HG03575 (cell line): ENCODE measurements around the gene CAMTA1.

ENCODE experiments used
- ATAC-seq: cut with Tn5 transposase; IDR thresholded peaks from one replicate; pipeline ENCODE4 v1.9.1; 2021; ENCODE audit not compliant: unreplicated experiment, insufficient number of reproducible peaks, low FRiP score; ENCODE audit errors: extremely low read depth

Gene CAMTA1

DNA sequence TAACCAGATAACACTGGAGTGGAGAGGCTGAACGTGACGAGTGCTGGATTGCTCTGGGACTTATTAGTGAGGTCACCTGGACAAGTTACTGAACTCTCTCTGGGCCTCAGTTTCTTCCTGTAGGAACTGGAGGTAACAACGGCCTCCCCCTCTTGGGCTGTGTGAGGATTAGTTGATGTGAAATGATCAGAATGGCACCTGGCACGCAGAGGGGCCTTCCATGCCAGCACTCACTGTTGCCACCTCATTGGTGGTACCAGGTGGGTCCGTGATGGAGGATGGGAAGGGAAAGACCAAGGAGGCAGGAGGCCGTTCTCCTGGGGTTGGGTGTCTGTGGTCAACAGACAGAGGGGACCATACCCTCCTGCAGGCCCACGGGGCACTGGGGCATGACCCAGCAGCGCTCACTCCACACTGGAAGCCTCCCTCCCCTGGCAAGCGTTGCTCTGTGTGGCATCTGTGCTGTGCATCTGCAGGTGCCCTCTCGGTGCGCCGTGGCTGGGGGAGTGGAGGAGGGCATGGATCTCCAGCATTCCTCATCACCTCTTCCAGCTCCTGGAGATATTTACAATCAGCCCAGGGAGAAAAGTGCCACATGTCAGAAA, 636.3 kb downstream of the CAMTA1 start:
- ATAC-seq, result no peak

GRCh38 chr1:7422081-7422480, 636.8 kb downstream of the CAMTA1 start:
- no peak for ATAC-seq

- ATAC-seq, result no peak
Measured at GRCh38 chr1:7422561-7422960, 637.3 kb downstream of the CAMTA1 start.

DNA sequence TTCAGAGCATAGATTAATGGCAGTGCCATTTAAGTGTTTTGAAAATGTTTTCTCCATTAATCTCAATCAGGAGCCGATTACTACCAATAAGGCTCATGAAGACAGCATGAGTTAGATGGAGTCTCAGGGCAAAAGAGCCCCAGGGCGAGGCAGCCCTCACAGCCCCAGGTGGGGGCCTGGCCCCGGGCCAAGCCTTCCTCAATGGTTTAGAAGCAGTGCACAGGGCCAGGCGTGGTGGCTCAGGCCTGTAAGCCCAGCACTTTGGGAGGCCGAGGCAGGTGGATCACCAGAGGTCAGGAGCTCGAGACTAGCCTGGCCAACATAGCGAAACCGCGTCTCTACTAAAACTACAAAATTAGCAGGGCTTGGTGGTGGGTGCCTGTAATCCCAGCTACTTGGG, 637.7 kb downstream of the CAMTA1 start:
- ATAC-seq, result no peak

DNA sequence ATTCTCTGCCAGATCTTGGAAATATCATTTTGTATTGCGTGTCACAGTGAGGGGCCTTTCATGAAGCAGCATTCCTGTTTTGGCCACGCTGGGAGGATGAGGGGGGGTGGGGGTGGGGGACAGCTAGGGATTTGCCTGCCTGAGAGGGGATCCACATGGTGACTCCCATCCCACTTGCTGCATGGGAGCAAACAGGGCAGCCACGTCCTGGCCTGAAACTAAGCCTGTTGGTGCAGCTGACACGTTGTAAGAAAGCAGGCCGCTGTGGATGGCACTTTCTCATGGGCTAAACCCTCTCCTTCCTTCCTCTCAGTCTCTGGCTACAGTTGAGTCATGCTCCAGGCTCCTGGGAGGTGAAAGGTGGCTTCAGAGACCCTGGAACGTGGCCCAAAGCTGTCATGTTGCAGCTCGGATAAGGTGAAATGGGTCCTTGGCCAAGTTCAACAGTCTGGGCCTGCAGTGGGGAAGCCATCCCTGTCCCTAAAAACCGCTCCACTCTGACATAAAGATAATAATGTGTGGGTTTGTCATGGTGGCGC, 639.2 kb downstream of the CAMTA1 start:
- no peak for ATAC-seq

GRCh38 chr1:7425229-7425628, 640.0 kb downstream of the CAMTA1 start:
- no peak for ATAC-seq

- no peak for ATAC-seq
Measured at GRCh38 chr1:7425771-7426170, 640.5 kb downstream of the CAMTA1 start.

DNA sequence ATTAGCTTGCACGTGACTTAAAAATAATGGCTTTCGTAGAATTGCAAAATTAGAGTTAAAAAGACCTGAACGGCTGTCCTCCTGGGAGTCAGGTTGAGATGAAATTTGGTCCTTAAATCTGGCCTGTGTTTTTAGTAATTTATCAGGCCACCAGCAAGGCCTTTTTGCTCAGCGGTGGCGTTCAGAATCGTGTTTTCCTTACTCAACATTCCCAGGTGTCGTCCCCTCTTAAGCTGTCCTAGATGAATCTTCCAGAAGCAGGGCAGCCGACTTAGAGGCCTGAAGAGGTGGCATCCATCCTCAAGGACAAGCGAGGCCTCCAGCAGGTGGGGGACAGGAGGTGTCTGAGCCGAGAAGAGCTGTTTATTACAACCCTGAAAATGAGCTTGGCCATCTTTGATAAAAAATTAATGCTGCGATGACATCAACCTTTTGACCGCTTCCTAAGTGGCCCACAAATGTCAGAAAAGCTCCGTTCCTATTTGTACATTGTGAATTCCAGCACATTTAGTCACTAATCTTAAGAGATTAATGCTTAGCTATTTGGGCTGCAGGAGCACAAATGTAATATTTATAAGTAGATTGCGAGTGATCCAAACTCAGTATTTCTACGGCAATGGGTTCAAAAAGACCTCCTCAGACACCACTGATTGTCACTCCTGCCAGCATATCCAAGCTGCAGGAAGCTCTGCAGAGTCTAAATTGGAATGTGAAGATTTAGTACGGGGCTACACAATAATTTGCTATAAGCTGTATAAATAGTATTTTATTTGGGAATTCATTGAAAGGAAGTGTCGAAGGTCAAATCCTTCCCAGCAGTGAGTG, 641.7 kb downstream of the CAMTA1 start:
- no peak for ATAC-seq

DNA sequence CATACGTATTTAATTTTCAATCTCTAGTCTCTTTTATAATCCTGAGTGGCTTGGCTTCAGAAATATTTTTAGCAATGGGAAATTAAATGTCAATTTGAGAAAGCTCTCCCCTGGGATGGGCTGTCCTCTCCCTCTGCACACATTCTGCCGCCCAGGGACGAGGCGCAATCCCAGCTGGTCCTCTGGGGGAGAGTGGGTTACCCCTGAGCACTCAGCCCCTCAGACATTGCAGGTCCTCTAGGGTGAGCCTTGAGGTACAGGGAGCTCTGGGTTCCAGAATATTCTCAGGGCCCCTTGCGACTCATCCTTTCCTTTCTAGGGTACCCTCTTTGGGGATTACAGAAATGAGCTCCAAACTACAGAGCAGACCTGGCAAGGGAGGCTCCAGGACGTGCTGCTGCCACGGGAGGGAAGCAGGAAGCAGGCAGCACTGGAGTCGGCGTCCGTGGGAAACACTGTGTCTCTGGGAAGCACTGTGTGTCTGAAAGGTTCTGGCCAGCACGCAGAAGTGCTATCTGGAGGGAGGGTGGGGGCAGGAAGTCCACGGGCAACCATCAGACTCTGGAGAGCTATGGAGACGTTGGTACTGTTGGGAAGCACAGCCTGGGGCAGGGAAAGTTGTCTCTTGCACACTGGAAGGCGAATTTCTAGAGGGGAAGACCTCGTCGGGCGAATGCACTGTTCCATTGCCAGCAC, 642.5 kb downstream of the CAMTA1 start:
- ATAC-seq, result no peak

DNA sequence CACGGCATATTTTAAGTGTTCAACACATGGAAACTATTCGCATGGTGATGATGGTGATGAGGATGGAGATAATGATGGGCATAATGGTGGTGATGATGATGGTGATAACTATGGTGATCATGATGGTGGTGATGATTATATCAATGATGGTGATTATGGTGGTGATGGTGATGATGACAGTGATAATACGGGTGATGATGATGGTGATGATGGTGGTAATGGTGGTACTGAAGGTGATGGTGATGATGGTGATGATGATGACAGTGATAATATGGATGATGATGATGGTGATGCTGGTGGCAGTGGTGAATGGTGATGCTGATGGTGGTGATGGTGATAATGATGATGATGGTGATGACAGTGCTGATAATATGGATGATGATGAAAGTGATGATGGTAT, 644.0 kb downstream of the CAMTA1 start:
- no peak for ATAC-seq

DNA sequence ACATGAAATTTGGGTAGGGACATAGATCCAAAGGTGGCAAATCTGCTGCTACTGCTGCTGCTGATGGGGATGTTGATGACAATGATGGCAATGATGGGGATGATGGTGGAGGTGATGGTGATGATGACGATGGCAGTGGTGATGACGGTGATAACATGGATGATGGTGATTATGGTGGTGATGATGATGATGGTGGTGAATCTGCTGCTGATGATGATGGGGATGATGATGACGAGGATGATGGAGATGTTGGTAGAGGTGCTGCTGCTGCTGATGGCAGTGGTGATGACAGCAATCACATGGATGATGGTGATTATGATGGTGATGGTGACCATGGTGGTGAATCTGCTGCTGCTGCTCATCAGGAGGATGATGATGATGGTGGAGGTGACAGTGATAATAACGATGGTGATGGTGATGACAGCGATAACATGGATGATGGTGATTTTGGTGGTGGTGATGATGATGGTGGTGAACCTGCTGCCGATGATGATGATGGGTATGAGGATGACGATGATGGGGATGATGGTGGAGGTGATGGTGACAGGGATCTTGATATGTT, 644.9 kb downstream of the CAMTA1 start:
- ATAC-seq, result no peak

DNA sequence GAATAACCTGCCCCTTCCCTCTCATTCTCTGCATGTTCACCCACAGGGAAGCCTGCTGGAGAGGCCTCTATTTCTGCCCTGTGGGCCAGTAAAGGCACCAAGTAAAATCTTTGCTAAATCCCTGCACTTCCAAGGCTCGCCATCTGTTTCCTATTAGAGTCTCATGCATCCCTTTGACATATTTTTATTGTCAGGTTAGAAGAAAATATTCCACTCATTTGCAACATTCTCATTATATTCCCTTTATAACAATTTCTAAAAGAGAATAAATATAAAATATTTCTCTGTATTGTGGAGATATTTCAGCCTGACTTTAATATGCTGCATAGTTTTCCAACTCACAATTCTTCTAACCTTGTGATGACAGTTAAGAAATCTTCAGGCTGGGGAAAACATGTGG, 645.4 kb downstream of the CAMTA1 start:
- no peak for ATAC-seq

- no peak for ATAC-seq
Measured at GRCh38 chr1:7432102-7432899, 647.0 kb downstream of the CAMTA1 start.

DNA sequence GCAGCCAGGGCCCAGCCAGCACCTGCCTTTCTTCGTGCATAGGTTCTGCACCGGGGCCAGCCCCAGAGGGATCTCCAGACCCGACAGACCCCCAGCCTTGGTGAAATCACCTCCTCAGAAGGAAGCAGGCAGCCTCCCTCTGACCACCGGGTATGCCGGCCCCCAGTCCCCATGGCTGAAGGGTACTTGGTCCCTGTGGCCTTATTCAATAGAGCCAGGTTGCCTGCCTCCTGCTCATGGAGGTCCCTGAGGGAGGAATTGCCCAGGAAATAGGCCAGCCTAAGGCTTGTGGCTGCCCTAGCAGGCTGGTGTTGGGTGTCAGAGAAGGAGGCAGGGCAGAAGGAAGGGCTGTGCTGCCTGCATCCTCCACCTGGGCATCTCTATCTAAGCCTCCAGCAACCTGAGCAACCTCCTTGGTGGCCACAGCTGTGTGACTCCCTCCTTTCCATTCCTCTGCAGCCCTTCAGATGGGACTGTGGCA, 647.7 kb downstream of the CAMTA1 start:
- no peak for ATAC-seq

GRCh38 chr1:7434566-7434965, 649.3 kb downstream of the CAMTA1 start:
- no peak for ATAC-seq

DNA sequence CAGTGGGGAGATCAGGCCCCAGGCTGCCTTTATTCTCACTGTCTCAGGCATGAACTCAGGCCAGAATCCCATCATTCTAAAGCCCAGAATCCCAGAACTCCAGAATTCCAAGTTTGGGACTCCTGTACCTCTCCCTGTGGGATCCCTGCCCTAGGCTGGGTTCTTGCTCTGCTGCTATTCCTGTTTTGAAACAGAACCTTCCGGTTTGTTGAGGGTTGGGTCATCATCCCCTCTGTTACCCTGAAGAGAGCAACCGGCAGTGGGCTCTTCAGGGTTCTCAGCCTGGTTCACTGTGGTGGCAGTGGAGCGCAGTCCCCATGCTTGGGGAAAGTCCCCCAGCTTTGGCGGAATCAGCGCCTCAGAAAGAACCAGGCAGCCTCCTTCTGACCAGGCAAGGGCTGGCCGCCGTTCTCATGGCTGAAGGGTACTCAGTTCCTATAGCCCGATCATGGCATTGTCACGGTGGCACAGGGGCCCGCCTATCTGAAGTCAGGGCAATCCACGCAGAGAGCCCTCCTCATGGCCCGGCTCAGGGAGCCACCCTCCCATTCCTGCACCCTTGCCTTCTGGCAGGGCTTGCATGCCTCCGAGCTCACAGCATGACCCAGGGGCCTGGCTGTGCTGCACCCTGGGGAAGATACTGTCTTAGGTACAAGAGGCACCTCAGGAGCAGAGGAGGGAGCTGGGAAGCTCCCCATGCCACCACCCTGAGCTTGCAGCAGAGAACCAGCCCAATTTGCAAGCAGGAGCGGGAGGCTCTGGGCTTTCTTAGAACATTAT, 650.2 kb downstream of the CAMTA1 start:
- no peak for ATAC-seq

DNA sequence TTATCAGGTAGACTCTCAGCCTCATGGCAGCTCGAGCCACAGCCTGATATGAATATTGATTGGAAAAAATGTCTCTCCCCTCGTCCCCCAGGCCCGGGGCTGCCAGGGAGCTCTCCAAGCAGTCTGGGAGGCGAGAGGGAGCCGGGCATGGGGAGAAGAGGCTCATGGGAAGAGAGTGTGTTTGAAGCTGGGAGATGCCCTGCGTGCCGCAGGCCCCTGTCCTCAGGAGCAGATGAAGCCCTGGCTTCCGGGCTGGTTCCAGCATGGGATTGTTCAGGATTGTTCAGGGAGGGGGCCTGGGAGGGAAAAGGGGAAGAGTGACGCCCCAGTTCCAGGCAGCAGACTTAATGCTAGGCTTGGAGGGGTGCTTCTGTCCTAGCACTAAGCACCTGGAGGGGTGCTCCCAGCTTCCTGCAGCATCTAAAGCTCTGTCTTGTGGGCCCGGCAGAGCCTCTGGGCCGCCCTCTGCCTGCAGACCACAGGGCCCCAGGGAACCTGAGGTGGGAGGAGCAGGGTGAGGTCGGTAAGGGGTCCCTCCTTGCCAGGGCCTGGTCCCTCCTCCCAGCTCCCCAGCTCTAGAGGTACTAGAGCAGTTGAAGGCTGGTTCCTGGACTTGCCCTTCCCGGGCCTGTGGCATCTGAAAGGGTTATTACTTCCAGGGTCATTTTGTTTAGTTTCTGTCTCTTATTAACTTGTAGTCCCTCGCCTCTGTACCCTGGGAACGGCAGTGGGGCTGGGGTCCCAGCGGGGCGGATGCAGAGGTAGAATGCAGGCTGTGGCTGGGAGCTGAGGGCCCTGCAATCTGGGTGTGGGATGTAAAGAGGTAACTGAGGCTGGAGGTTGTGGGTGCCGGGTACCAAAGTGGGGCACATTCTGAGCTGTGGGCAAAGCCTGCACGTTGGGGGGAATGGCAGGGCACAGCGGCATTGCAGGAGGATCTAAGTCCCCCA, 651.1 kb downstream of the CAMTA1 start:
- ATAC-seq, result no peak
